NCI-H345 treated with DMSO at 0.1 percent for 48 hours (cell line): Measurements from ENCODE around the gene ZNF547.
"Not testable (repeated sequence)": the region's sequence is repeated elsewhere in the genome, so short reads cannot be mapped to it uniquely, and the experiment has no call there.

Source experiments
- DNase-seq: peaks from one replicate; lab custom pipeline; 2025; ENCODE audit not compliant: unreplicated experiment; lab: John Stamatoyannopoulos, UW

The ZNF547 gene

DNA sequence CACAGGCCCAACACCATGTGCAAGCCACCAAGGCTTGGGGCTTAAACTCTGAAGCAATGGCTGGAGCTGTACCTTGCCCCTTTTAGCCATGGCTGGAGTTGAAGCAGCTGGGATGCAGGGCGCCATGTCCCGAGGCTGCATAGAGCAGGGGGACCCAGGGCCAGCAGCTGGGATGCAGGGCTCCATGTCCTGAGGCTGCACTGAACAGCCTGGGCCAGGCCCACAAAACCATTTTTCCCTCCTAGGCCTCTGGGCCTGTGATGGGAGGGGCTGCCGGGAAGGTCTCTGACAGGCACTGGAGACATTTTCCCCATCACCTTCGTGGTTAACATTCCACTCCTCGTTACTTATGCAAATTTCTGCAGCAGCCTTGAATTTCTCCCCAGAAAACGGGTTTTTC is 10.8 kb downstream of the ZNF547 start:
- no peak for DNase-seq

DNA sequence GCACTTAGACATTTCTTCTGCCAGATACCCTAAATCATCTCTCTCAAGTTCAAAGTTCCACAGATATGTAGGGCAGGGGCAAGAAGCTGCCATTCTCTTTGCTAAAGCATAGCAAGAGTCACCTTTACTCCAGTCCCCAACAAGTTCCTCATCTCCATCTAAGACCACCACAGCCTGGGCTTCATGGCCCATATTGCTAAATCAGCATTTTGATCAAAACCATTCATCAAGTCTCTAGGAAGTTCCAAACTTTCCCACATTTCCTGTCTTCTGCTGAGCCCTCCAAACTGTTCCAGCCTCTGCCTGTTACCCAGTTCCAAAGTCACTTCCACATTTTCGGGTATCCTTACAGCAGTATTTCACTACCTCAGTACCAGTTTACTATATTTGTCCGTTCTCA is 11.3 kb downstream of the ZNF547 start:
- not testable (repeated sequence) for DNase-seq

DNA sequence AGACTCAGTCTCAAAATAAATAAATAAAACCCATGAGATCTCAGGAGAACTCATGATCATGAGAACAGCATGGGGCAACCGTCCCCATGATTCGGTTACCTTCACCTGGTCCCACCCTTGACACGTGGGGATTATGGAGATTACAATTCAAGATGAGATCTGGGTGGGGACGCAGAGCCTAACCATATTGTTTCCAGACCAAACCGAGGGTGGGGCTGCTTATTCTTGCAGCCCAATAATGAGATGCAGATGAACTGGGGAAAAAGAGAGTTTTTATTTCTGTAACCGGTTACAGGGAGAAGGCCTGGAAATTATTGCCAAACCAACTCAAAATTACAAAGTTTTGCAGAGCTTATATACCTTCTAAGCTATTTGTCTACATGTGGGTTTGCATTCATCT is 12.8 kb downstream of the ZNF547 start:
- no peak for DNase-seq

DNA sequence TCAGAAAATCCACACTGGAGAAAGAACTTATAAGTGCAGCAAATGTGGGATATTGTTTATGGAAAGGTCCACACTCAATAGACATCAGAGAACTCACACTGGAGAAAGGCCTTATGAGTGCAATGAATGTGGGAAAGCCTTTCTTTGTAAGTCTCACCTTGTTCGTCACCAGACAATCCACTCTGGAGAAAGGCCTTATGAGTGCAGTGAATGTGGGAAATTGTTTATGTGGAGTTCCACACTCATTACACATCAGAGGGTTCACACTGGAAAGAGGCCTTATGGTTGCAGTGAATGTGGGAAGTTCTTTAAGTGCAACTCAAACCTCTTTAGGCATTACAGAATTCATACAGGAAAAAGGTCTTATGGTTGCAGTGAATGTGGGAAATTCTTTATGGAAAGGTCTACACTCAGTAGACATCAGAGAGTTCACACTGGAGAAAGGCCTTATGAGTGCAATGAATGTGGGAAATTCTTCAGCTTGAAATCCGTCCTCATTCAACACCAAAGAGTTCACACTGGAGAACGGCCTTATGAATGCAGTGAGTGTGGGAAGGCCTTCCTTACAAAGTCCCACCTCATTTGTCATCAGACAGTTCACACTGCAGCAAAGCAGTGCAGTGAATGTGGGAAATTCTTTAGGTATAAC is 14.3 kb downstream of the ZNF547 start:
- no peak for DNase-seq

DNA sequence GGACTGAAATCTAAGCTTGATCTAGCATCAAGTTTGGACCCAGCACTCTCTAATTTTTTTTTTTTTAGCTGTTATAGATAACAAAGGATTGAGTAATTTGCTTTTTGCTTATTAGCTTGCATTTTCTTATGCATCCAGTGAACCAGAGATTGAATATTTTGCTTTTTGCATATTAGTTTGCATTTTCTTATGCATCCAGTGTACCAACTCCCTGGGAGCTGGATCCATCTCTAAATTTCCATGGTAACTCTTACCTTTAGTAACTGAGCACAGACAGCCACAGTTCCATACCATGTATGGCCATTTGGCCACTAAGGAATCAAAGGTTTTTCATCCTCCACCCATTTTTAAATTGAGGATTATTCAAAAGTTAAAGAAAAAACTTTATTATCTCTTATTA is 17.6 kb downstream of the ZNF547 start:
- no peak for DNase-seq

DNA sequence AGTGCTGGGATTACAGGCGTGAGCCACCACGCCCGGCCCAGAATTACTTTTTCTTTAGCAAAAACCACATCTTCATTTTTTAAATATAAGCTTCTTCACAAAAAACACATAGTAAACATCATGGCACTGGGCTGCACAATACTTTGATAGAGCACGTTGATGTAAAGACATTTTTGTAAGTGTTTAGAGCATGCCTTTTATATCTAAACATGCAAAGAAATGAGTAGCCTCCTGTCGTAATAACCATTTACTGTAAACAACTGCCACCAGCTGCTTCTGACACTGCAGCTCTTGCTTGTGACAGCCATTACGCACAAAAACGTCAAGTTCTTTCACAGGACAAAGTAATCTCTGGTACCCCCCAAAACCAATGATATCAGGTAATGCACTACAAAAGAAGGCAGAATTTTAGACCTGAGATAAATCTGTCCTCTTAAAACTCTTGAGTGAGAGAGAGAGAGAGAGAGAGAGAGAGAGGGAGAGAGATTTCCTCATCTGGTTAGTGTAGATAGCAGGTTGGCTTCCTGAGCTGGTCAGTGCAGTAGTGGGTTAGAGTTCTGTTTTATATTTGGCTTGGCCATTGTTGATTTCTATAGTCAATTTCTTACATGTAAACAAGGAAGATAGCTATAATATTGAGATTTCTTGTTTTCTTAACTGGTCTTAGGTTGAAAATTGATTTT is 19.6 kb downstream of the ZNF547 start:
- DNase-seq: no peak

DNA sequence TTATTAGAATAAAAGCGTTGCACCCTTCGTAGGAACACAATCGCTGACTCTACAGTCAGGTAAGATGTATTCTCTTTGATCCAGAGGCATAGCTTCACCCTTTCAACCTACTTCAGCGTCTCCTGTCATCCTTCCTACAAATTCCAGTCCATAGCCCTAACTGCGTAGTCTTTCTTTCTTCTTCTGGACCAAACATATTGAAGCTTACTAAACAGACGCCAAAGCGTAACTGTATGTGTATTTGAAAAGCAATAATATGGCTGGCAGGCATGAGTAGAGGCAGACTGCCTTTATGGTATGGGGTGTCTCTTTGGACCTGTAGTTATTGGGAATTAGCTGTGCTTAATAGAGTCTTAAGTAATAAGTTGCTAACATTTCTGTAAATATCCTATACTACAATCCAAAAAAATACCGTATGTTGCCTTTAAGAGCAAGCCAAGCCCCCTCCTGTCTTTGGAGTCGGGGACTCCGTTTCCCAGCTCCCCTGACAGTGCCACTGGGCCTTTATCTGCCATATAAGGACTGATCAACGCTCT is 25.9 kb downstream of the ZNF547 start:
- DNase-seq: no peak

DNA sequence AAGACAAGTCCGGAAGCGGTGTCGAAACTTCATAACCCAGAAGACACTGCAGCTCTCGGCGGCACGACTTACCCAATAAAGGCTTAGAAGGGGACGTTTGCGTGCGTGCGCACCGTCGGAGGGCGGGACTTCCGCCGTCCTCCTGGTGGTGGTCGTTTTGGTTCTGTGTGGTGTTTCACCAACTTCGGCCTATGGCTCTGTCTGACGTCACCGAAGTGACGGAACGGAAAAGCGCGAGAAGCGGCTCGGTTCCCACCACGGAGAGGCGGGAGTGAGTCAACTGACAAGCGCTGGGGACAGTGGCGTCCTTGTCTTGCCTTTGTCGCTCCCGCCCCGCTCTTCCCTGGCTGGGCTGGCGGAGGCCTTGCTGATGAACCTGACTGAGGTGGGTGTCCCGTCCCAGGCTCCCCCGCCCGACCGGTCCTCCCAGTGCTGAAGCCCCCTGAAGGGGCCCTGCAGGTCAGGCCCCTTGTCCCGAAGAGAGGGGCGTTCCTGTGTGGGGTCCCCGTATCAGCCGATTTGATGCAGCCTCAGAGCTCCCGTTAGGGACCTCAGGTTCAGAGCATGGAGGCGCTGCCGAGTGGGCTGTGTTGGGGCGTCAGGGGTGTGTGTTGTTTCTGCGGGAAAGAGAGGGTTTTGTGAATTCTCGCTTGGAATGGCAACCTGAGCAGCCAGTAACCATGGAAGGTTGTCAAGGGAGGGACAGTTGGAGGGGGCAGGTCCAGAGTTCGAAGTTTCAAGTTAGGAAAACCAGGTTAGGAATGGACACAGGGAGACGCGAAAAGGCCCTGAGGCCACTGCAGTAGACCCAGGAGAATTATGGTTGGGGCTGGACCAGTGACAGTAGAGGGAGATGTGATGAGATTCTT is 26.6 kb downstream of the ZNF547 start, which contains the start of gene ZNF548:
Gene ZNF548, plus strand, starts transcription at position 125 of the 869 bp plus-strand sequence. Its CDS starts 246 bp downstream, at position 371.
- peak; percentile 78 for DNase-seq

DNA sequence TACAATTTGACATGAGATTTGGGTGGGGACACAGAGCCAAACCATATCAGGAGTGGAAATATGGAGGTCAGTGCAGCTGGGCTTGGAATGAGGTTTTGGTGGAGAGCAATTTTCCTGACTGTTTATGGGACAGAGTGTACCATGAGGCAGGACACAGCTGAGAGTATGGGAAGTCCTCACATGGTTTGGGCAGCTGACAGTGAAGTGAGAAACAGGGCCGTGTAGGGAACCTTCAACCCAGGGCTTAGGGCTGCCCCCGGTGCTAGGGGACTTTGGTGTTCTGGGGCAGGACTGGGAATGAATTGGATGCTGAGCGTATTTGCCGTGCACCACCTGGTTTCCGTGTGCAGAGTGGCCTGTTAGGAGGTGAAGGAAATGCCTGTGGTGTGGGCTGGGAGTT is 32.4 kb downstream of the ZNF547 start:
- no peak for DNase-seq

DNA sequence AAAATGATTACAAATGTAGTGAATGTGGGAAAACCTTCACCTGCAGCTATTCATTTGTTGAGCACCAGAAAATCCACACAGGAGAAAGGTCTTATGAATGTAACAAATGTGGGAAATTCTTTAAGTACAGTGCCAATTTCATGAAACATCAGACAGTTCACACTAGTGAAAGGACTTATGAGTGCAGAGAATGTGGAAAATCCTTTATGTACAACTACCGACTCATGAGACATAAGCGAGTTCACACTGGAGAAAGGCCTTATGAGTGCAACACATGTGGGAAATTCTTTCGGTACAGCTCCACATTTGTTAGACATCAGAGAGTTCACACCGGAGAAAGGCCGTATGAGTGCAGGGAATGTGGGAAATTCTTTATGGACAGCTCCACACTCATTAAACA is 35.5 kb downstream of the ZNF547 start:
- no peak for DNase-seq

DNA sequence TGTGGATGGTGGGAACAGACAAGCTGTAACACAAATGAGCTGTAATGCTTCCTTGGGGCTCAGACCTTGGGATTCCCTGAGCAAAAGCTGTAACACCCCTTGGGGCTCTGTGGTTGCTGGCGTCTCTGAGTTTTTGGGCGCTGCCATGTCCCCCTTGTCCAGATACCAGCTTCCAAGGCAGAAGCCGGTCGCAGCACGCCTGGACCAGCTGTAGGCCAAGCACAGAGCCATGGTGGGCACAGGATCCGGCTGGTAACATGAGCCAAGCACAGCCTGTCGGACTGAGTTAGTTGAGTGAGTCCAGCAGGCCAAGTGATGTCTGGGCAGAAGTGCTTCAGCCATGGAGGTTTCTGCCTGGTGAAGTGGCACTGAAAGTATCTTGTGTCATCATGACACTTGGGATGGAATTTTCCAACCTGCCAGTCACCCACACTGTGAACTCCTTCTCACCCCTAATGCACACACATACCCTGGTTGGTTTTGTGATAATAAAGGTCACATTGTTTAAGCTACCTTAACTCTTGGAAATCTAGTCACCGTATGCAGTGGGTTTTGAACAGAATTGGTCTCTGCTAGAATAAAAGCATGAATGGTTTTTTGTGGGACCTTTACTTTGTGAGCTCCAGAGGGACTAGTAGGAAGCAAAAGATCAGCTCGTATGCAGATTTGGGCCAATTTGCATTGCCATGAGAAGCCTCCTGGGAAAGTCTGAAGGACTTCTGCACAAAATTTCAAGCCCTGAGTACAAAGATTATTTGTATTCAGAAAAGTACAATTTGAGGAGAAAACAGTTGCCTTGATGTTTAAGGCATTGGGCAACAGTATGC is 40.6 kb downstream of the ZNF547 start:
- no peak for DNase-seq

DNA sequence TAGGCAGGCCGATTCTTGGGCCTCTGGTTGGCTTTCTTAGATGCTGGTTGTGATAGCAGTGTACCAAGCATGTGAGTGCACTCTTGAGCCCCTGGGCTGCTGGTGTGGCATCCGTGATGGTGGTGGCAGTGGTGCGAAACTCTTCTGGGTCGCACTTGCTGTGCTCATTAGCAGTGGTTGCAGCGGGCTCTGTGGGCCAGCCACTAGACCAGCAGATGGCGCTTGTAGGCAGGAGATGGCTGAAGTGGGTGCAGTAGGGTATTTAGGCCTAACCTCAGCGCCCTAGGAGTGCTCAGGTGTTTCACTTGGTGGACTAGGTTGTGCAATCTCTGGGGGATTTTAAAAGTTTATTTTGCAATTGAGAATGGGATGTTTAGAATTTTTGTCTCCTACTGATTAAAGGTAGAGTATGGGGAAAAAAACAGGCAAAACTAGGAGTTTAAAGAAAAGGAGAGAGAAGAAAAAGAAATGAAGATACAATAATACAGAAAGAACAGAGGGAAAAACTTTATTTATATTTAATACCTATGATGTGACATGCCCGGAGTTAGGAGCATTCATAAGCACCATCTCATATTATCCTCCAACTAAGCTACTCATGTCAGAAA is 43.3 kb downstream of the ZNF547 start:
- DNase-seq: peak; percentile 21

DNA sequence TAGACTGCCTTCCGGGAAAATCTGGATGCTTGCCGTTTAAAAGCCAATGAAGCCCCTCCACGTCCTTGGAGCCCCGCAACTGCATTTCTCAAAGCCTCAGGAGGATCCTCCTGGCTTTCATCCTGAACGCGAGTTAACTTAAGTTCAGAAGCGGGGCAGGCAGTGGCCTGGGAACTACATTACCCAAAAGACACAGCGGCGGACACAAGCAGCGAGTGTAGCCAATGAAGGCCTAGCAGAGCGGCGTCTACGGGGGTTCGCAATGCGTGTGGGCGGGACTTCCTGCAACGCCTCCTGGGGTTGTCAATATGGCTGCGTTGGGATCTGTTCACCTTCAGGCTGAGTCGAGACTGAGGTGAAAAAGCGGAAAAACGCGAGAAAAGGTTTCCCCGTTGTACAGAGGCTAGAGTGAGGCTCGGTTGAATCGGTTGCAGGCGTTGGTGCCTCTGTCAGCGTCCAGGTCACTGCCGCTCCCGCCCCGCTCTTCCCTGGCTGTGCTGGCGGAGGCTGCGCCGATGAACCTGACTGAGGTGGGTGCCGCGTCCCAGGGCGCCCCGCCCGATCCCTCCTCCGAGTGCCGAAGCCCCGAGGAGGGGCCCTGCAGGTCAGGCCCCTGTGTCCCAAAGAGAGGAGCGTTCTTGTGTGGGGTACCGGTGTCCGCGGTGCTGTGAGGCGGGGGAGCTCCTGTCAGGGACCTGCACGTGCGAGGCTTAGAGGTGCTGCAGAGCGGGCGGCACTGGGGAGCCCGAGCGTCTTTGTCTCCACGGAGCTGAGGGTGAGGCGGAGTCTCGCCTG is 47.7 kb downstream of the ZNF547 start, which contains the start of gene ZNF17:
Gene ZNF17, plus strand, starts transcription at position 285 of the 795 bp plus-strand sequence. CDS start 2,455 bp downstream, outside the sequence.
- peak; percentile 60 for DNase-seq

DNA sequence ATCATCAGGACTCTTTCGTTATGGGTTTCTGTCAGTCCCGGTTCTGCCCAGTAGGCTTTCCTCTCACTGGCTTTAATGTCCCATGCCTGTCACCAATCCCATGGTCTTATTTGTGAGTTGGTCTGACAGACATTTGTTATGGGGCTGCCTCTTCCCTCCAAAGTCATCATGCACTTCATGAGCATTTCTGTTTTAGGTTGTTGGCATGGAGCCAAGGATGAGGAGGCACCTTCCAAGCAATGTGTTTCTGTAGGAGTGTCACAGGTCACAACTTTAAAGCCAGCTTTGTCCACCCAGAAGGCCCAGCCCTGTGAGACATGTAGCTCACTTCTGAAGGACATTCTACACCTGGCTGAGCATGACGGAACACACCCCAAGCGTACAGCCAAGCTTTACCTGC is 56.1 kb downstream of the ZNF547 start:
- no peak for DNase-seq

DNA sequence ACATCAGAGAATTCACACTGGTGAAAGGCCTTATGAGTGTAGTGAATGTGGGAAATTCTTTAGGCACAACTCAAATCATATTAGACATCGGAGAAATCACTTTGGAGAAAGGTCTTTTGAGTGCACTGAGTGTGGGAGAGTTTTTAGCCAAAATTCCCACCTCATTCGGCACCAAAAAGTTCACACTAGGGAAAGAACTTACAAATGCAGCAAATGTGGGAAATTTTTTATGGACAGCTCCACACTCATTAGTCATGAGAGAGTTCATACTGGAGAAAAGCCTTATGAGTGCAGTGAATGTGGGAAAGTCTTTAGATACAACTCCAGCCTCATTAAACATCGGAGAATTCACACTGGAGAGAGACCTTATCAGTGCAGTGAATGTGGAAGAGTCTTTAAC is 57.7 kb downstream of the ZNF547 start:
- DNase-seq: no peak
